GM12874 (cell line): Measurements from ENCODE around the gene LCK.

ENCODE experiments used
- TF ChIP-seq, protein P1 (sequence below): IDR thresholded peaks from 2 replicates; pipeline ENCODE4 v1.5.1; 2011; ENCODE audit warnings: low read depth, mild to moderate bottlenecking, control low read depth, low read length, moderate library complexity; ENCODE audit not compliant: insufficient read depth

LCK gene

DNA sequence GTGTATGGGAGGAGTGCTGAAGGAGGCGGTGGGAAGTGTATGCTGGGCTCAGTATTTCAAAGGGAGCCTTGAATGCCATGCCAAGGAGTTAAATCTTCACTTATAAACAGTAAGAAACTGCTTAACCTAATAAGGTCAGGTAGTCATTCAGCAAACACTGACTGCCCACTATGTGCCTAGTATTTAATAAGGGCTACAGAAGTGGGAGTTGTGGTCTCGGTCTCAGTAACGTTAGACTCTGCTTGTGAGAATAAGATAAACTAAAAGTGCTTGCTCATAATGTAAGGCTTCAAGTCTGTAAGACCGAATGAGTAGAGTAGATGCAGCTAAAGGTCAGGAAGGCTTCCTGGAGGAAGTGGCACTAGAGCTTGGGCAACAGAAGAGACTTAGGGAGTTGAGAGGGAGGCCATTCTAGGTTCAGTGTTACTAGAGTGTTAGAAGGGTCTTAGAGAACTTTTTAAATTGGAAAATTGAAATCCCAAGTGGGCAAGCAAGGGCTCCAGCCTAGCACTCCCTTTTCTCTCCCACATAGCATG, 78.9 kb downstream of the LCK start:
- TF ChIP-seq, protein P1, sequence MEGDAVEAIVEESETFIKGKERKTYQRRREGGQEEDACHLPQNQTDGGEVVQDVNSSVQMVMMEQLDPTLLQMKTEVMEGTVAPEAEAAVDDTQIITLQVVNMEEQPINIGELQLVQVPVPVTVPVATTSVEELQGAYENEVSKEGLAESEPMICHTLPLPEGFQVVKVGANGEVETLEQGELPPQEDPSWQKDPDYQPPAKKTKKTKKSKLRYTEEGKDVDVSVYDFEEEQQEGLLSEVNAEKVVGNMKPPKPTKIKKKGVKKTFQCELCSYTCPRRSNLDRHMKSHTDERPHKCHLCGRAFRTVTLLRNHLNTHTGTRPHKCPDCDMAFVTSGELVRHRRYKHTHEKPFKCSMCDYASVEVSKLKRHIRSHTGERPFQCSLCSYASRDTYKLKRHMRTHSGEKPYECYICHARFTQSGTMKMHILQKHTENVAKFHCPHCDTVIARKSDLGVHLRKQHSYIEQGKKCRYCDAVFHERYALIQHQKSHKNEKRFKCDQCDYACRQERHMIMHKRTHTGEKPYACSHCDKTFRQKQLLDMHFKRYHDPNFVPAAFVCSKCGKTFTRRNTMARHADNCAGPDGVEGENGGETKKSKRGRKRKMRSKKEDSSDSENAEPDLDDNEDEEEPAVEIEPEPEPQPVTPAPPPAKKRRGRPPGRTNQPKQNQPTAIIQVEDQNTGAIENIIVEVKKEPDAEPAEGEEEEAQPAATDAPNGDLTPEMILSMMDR, result no peak

DNA sequence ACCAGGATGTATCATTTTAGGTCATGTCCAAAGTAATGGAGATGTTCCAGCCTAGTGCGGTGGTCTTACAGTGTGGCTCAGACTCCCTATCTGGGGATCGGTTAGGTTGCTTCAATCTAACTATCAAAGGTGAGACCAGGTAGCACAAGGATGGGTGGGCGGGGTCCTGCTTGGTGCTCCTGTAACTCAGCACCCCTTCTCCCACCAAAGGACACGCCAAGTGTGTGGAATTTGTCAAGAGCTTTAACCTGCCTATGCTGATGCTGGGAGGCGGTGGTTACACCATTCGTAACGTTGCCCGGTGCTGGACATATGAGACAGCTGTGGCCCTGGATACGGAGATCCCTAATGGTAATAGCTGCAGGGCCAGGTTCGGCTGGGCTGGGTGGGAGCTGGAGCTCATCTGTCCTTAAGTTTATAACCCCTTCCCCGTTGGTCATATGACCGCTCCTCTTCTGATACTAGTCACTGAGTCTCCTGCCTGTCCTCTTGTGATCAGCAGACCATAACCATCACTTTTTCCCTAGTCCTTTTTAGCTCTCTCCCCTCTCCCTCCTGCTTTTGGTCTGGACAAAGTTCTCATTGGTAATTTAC, 79.6 kb downstream of the LCK start:
- TF ChIP-seq, protein P1, result no peak

DNA sequence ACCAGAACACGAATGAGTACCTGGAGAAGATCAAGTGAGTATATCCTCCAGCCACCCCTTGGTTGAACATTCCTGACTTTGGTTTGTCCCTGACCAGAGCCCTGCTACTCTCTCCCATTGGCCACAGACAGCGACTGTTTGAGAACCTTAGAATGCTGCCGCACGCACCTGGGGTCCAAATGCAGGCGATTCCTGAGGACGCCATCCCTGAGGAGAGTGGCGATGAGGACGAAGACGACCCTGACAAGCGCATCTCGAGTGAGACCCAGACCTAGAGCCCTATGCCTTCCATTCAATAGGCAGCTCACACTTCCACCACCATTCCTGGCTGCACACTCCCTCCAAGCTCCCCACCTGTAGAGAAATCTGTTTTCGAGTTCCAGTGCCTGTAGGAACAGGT, 80.5 kb downstream of the LCK start:
- TF ChIP-seq, protein P1, result no peak

DNA sequence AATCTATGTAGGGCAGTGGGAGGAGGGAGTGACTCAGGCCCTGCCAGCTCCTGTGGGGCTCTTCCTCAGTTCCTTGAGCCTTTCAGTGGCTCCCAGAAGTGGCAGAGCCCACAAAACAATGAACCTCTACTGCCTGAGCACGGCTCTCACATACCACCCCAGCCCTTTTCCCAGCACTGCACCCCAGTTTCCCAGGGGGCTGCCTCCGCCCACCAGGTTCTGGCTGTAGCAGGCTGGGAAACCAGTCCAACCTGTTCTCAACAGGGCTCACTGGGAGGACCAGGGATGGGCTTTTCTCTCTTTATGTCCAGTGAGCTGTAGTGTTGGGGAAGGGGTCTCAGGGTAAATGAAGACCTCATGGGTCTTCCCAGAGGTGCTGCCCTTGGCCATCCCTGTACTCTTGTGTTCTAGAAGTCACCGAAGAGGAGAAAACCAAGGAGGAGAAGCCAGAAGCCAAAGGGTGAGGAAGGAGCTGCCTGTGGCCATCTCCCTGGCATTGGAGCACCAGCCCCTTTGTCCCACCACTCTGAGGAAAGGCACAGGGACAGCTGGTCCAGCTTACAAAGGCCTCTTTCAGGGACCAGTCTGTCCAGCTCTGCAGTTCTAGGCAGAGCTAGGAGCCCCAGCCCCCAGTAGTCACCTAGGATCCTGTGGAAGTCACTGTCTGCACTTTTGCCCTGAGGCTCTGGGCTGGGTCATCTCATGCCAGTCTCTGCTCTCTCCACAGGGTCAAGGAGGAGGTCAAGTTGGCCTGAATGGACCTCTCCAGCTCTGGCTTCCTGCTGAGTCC, 81.4 kb downstream of the LCK start:
- TF ChIP-seq, protein P1, result no peak

DNA sequence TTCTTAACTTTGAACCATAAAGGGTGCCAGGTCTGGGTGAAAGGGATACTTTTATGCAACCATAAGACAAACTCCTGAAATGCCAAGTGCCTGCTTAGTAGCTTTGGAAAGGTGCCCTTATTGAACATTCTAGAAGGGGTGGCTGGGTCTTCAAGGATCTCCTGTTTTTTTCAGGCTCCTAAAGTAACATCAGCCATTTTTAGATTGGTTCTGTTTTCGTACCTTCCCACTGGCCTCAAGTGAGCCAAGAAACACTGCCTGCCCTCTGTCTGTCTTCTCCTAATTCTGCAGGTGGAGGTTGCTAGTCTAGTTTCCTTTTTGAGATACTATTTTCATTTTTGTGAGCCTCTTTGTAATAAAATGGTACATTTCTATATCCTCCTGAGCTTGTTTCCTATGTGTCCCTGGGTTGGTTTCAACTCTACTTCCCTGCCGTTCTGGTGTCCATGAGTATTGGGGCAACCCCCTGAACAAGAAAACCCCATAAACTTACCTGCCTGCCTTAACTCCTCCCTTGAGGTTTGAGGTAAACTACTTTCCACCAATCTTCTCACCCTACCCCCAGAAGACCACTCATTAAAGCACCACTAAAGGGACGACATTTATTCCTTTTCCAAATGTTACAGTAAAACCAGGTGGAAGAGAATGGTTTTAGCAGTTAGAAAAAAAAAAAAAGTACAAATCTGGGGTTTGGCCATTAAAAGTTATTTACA, 82.3 kb downstream of the LCK start:
- TF ChIP-seq, protein P1, result no peak

DNA sequence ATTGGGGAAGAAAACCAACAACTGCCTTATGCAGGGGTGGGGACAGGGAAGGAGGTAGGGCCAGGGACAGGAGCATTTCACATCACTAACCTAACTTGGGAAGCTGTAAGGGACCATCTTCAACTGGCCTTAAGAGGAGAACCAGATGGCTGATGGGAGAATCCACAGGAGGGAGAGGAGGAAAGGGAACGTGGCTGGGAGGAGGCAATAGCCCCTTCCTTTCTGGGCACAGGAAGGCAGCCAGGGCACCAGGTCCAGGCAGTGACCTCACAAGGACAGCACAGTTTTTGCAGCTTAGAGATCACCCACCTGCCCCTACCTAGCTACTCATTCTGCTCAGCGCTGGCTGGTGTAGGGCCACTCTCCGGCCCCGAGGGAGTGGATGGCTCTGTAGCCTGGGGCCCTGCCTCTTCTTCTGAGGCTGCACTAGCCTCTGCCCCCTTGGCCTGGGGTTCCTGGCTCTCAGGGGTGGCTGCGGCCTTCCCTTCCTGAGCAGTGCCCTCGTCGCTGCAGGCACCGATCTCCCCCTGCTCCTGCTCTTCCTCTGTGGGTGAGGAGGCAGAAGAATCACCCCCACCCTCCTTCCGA, 83.3 kb downstream of the LCK start:
- TF ChIP-seq, protein P1, result no peak
